Liver (tissue), 2 donors: ENCODE data around the gene LPXN.

Experiments used
- RAD21 ChIP-seq, 2 donors: IDR thresholded peaks; 2 replicates each; pipeline ENCODE4 v1.6.1; 2016; ENCODE audit warnings: antibody characterized with exemption in 2 of 2, mild to moderate bottlenecking in 2 of 2
- REST ChIP-seq: IDR thresholded peaks from 2 replicates; pipeline ENCODE4 v1.6.1; 2016; ENCODE audit warnings: antibody characterized with exemption, mild to moderate bottlenecking
- donor health status: healthy.

GRCh38 chr11:58597486-58598144, 22.0 kb upstream of the LPXN start:
- TF ChIP-seq RAD21 (IDR thresholded peaks at IDR 0.05) (no peak), REST (no peak)
